ENCODE data around the gene NAPEPLD.

GRCh38 chr7:103148994-103149807 is at the start of gene NAPEPLD:
- TF ChIP-seq, protein P1, sequence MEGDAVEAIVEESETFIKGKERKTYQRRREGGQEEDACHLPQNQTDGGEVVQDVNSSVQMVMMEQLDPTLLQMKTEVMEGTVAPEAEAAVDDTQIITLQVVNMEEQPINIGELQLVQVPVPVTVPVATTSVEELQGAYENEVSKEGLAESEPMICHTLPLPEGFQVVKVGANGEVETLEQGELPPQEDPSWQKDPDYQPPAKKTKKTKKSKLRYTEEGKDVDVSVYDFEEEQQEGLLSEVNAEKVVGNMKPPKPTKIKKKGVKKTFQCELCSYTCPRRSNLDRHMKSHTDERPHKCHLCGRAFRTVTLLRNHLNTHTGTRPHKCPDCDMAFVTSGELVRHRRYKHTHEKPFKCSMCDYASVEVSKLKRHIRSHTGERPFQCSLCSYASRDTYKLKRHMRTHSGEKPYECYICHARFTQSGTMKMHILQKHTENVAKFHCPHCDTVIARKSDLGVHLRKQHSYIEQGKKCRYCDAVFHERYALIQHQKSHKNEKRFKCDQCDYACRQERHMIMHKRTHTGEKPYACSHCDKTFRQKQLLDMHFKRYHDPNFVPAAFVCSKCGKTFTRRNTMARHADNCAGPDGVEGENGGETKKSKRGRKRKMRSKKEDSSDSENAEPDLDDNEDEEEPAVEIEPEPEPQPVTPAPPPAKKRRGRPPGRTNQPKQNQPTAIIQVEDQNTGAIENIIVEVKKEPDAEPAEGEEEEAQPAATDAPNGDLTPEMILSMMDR (IDR thresholded peaks at IDR 0.05) = no peak
- TF ChIP-seq POLR2A (IDR thresholded peaks at IDR 0.05) (peak in 1 of 2 donors; percentile 33), POLR2AphosphoS5 (IDR thresholded peaks at IDR 0.05) (peak in 1 of 3 donors; percentile 72), EP300 (IDR thresholded peaks at IDR 0.05) (no peak)
